Prostate gland (tissue), 2 donors: ENCODE data around the gene TMEM266. TPM values are rescaled to one million over a fixed set of nuclear protein-coding genes. Genes with fewer than 3 reads are reported as not detected.

ENCODE experiments used
- DNase-seq: peaks from one replicate; pipeline ENCODE4 v3.0.0-alpha.2; 2019; ENCODE audit warnings: low spot score
- H3K27ac ChIP-seq, 2 donors: fragments of 200-600 bp; sonication (generic); 2 replicates each; pipeline ENCODE4 v1.5.1; 2017 to 2019
- H3K27me3 ChIP-seq: fragments of 200-600 bp; sonication (generic); replicated peaks from 2 replicates; pipeline ENCODE4 v1.5.1; 2019; ENCODE audit not compliant: insufficient read depth
- H3K36me3 ChIP-seq, 2 donors: fragments of 200-600 bp; sonication (generic); 1 replicate in 1 of 2; 2 replicates in 1 of 2; pipeline versions ENCODE4 v1.5.1 to v1.8.1; 2017 to 2019
- H3K4me1 ChIP-seq: fragments of 200-600 bp; sonication (generic); replicated peaks from 2 replicates; pipeline ENCODE4 v1.5.1; 2019
- H3K4me3 ChIP-seq, 2 donors: fragments of 200-600 bp; sonication (generic); 2 replicates each; pipeline ENCODE4 v1.5.1; 2017 to 2019
- H3K9me3 ChIP-seq: fragments of 200-600 bp; sonication (generic); 2 replicates; pipeline ENCODE4 v1.5.1; 2017
- POLR2A ChIP-seq: fragments of 450-650 bp; IDR thresholded peaks from one replicate; pipeline ENCODE4 v1.6.1; 2016; ENCODE audit warnings: antibody characterized with exemption, mild to moderate bottlenecking
- POLR2AphosphoS5 ChIP-seq: sonication (generic); formaldehyde crosslinking; IDR thresholded peaks from one replicate; pipeline ENCODE4 v1.6.1; 2017; ENCODE audit warnings: antibody characterized with exemption
- WGBS: methylation state at CpG from one replicate; pipeline ENCODE4 v1.1.5; 2018; 5-methylcytosine and 5-hydroxymethylcytosine counted together
- intact Hi-C: fragments of 100-400 bp; cut with DNase I; formaldehyde crosslinking; loops from one replicate; pipeline ENCODE4 v1.14.2; 2022
- total RNA-seq, 2 donors: library from RNA; depleted of rRNA; stranded (reverse); fragments of >200 nt; gene quantifications; one replicate each; pipeline ENCODE4 v1.1.0, GENCODE V29; 2016
- TF ChIP-seq, protein P1 (sequence below), 4 experiments: fragments of 200-600 bp in 2 of 4; fragments of 450-650 bp in 2 of 4; sonication (generic) in 2 of 4; IDR thresholded peaks; 1 replicate in 3 of 4; 2 replicates in 1 of 4; pipeline ENCODE4 v1.5.1; 2016 to 2019; ENCODE audit warnings: antibody characterized with exemption in 4 of 4, mild to moderate bottlenecking in 2 of 4, moderate library complexity in 2 of 4

The TMEM266 gene
- total RNA-seq, 2 donors from 2014 or later, result 5.9 to 6.0 TPM

DNA sequence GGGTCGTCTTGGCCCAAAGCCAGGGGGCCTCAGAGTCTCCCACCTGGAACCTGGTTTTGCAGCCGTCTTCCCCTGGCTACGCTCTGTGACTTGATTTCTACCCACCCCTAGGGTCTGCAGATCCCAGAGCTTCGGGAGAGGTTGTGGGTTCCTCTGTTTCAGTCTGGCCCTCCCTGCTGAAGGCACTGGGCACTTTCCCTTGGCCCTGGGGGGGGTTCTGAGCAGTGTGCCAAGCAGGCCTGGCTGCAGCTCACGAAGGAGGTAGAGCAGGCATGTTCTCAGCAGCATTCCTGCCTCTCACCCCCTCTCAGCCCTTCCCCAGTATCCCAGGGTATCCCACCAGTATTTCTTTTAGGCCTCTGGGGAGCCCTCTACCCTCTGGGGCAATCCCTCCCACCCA is 99.0 kb downstream of the TMEM266 start:
- DNase-seq, result no peak
- TF ChIP-seq, protein P1, sequence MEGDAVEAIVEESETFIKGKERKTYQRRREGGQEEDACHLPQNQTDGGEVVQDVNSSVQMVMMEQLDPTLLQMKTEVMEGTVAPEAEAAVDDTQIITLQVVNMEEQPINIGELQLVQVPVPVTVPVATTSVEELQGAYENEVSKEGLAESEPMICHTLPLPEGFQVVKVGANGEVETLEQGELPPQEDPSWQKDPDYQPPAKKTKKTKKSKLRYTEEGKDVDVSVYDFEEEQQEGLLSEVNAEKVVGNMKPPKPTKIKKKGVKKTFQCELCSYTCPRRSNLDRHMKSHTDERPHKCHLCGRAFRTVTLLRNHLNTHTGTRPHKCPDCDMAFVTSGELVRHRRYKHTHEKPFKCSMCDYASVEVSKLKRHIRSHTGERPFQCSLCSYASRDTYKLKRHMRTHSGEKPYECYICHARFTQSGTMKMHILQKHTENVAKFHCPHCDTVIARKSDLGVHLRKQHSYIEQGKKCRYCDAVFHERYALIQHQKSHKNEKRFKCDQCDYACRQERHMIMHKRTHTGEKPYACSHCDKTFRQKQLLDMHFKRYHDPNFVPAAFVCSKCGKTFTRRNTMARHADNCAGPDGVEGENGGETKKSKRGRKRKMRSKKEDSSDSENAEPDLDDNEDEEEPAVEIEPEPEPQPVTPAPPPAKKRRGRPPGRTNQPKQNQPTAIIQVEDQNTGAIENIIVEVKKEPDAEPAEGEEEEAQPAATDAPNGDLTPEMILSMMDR (IDR thresholded peaks at IDR 0.05), result no peak
- TF ChIP-seq POLR2AphosphoS5, result no peak
- TF ChIP-seq POLR2A, result no peak
- WGBS, result 40% methylated on average over 5 of the region's 5 CpGs
- no peaks in the 10 kb centered on the region for H3K27me3 ChIP-seq
- H3K27ac ChIP-seq, result no peak overlapping the region
- H3K36me3 ChIP-seq, result no peaks in the 10 kb centered on the region
- H3K9me3 ChIP-seq, result no peaks in the 10 kb centered on the region
- H3K4me1 ChIP-seq, result peaks cover 35% of the 10 kb centered on the region
- H3K4me3 ChIP-seq, result no peak overlapping the region
- intact Hi-C loops, result no loop called here

DNA sequence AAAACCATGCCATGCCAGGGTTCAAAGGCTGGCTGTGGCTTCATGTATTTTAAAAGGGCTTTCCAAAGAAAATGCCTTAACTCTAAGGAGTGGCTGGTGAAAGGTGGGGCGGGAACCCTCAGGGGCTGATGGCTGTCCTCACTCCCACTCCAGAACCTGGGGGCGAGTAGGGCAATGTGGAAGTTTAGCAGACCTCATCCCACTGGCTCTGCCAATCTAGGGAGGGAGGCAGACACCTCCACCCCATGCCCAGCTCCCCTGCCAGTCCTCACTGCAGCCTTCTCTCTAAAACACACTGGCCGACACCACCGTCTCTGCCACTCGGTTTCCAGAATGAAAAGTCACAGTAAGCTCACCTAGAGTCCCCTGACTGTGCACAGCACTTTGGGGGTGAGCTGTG is 99.5 kb downstream of the TMEM266 start:
- WGBS, result 91% methylated on average over 5 of the region's 5 CpGs
- Histone ChIP-seq H3K27me3 (no peaks in the 10 kb centered on the region), H3K36me3 (no peaks in the 10 kb centered on the region), H3K9me3 (no peaks in the 10 kb centered on the region), H3K4me3 (no peak overlapping the region), H3K27ac (no peak overlapping the region), H3K4me1 (peaks cover 36% of the 10 kb centered on the region)
- intact Hi-C loops, result no loop called here
- no peak for DNase-seq
- TF ChIP-seq POLR2A (no peak), POLR2AphosphoS5 (no peak)
- TF ChIP-seq, protein P1 (IDR thresholded peaks at IDR 0.05), result no peak

DNA sequence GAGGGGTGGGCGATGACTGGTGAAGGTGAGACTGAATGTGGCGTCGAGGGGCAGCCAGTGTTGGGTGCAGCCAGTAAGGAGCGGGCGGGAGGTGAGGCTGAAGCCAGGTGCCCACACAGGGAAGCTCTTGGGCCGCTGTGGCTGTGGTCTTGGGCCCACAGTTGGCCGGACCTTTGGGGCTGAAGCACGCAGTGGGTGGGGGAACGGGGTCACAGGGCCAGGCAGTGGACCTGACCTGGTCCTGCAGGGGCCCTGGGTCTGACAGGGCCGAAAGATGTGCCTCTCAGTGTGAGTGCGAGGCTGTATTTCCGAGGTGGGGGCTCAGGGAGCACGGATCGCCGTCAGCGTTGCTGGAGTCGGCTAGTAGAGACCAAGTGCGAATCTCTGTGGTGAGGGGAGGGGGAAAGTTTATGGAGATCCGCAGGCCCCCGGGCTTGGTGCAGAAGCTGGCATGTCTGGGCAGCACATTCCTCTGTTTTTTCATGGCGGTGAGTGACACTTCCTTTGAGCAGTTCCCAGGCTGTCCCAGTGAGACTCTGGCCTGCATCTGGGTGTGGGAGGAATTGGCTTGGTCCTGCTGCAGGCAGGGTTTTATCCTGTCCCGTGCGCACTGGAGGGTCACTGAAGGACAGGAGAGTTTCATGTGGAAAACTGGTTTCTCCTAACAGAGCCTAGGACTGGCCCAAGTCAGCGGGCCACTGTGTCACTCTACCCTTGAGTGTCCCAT is 100.8 kb downstream of the TMEM266 start:
- Histone ChIP-seq H3K9me3 (no peaks in the 10 kb centered on the region), H3K27ac (no peak overlapping the region), H3K4me1 (peaks cover 36% of the 10 kb centered on the region), H3K36me3 (no peaks in the 10 kb centered on the region), H3K27me3 (no peaks in the 10 kb centered on the region), H3K4me3 (no peak overlapping the region)
- intact Hi-C loops, result no loop called here
- TF ChIP-seq POLR2AphosphoS5 (no peak), POLR2A (no peak)
- TF ChIP-seq, protein P1 (IDR thresholded peaks at IDR 0.05), result no peak
- DNase-seq, result no peak
- 69% methylated on average over 24 of the region's 24 CpGs for WGBS

DNA sequence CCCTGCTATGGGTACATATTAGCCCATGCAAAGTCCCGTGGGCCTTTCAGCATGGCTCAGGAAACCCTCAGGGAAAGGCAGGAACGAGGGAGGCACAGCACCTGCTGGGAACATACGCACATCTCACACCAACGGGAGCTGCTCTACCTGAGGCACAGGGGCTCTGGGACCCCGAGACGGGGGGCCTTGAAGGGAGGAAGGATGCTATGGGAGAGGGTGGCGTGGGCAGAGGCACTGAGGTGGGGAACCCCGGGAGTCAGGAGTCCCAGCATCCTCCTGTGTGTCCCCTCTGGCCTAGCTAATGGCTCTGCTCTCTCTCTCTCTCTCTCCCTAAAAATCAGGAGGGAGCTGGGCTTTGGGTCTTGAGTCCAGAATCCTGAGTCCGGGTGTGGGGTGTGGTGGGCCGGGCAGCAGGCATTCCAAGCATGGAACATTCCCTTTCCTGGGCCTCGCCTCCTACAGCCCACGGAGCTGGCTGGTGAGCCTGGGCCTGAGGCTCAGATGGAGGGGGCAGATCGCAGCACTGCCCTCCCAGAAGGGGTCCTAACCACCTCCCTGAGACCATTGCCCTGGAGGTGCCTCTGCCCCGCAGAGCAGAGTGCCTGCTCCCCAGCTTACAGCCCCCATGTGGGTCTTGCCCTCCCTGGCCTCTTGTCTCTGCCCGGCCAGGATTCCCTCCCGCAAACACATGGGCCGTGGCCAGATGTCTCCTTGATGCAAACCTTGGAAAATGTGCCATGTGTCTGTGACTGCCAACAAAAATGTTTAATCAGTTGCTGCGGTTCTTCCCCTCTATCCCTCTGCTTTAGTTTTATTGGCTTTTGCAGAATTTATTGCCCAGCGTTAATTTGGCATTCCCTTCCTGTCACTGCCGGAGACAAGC is 101.6 kb downstream of the TMEM266 start:
- Histone ChIP-seq H3K9me3 (no peaks in the 10 kb centered on the region), H3K27ac (no peak overlapping the region), H3K4me3 (no peak overlapping the region), H3K36me3 (no peaks in the 10 kb centered on the region), H3K4me1 (peaks cover 36% of the 10 kb centered on the region), H3K27me3 (no peaks in the 10 kb centered on the region)
- intact Hi-C loops, result no loop called here
- DNase-seq, result peak; percentile 54
- 38% methylated on average over 20 of the region's 20 CpGs for WGBS
- TF ChIP-seq POLR2AphosphoS5 (peak; percentile 74), POLR2A (no peak)

DNA sequence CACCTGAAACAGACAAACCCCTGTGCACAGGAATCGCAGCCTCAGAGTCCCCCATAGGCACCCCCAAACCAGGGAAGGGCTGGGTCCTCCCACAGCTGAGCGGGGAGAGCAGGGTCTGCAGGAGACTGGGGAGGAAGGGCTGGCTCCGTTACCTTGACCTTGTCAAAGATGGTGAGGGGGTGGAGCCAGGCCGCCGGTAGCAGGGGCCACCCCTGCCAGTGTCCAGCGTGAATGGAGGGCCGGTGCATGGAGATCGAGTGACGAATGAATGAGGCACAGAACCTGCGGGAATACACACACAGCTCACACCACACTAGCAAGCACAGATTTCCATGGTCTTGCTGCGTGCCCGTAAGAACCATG is 102.2 kb downstream of the TMEM266 start:
- no peaks in the 10 kb centered on the region for H3K9me3 ChIP-seq
- H3K36me3 ChIP-seq, result no peaks in the 10 kb centered on the region
- peaks cover 36% of the 10 kb centered on the region for H3K4me1 ChIP-seq
- H3K4me3 ChIP-seq, result no peak overlapping the region
- no peak overlapping the region for H3K27ac ChIP-seq
- DNase-seq, result no peak
- TF ChIP-seq, protein P1 (IDR thresholded peaks at IDR 0.05), result no peak
- TF ChIP-seq POLR2A, result no peak
- no peak for TF ChIP-seq POLR2AphosphoS5
- intact Hi-C loops, result no loop called here
- WGBS, result 27% methylated on average over 12 of the region's 12 CpGs
- H3K27me3 ChIP-seq, result no peaks in the 10 kb centered on the region
